Measurements from ENCODE around the gene SNCAIP. TPM values are rescaled to one million over a fixed set of nuclear protein-coding genes. Genes with fewer than 3 reads are reported as not detected.
"Not testable (repeated sequence)": the region's sequence is repeated elsewhere in the genome, so short reads cannot be mapped to it uniquely, and the experiment has no call there.

Gene SNCAIP
- total RNA-seq, 1 experiment from 2014 or later = not detected

- H3K9me3 ChIP-seq (ENCODE audit: low read length) = no peaks in the 10 kb centered on the region
- H3K27ac ChIP-seq (ENCODE audit: low read length) = no peak overlapping the region
- no peak overlapping the region for H2AFZ ChIP-seq (ENCODE audit: low read length)
- no peak overlapping the region for H3K4me2 ChIP-seq (ENCODE audit: low read depth, low read length, poor library complexity, severe bottlenecking)
- DNase-seq = no peak
- H3K4me3 ChIP-seq (ENCODE audit: low read length) = no peak overlapping the region
- H3K4me1 ChIP-seq (ENCODE audit: low read length) = no peaks in the 10 kb centered on the region
- no peaks in the 10 kb centered on the region for H3K27me3 ChIP-seq (ENCODE audit: low read length)
- no peaks in the 10 kb centered on the region for H3K9me2 ChIP-seq (replicated peaks; ENCODE audit: insufficient read depth, low read length)
- H3K79me2 ChIP-seq (ENCODE audit: low read length) = no peaks in the 10 kb centered on the region
- no peak overlapping the region for H3K9ac ChIP-seq (ENCODE audit: low read length)
- no peaks in the 10 kb centered on the region for H4K20me1 ChIP-seq (ENCODE audit: insufficient read depth, low read depth, low read length)
- H3K36me3 ChIP-seq (ENCODE audit: insufficient read depth, low read length) = no peaks in the 10 kb centered on the region
These were observed 29.1 kb downstream of the SNCAIP start for GRCh38 chr5:122341087-122341486.

DNA sequence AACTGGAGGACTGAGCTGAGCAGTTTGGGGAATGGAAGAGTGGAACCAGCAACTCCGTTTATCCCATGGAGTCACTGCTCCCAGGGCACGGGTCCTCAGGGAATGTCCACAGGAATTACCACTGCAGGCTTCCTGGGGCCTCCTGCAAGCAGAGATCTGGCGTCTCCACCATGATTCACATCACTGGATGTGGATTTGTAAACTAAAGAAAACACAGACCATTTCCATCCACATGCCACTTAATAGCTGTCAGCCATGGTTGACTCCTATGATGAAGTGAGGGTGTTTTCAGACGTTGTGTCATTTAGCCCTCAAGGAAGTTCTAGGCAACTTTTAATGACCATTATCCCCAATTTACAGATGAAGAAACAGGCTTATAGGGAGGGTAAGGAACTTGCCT lies 30.2 kb downstream of the SNCAIP start:
- Histone ChIP-seq H3K9ac (ENCODE audit: low read length) (no peak overlapping the region), H3K9me3 (ENCODE audit: low read length) (no peaks in the 10 kb centered on the region), H3K79me2 (ENCODE audit: low read length) (no peaks in the 10 kb centered on the region), H3K4me1 (ENCODE audit: low read length) (no peaks in the 10 kb centered on the region), H3K27me3 (ENCODE audit: low read length) (no peaks in the 10 kb centered on the region), H4K20me1 (ENCODE audit: insufficient read depth, low read depth, low read length) (no peaks in the 10 kb centered on the region), H3K27ac (ENCODE audit: low read length) (no peak overlapping the region), H3K9me2 (replicated peaks; ENCODE audit: insufficient read depth, low read length) (no peaks in the 10 kb centered on the region), H2AFZ (ENCODE audit: low read length) (no peak overlapping the region), H3K4me3 (ENCODE audit: low read length) (no peak overlapping the region), H3K36me3 (ENCODE audit: insufficient read depth, low read length) (no peaks in the 10 kb centered on the region), H3K4me2 (ENCODE audit: low read depth, low read length, poor library complexity, severe bottlenecking) (no peak overlapping the region)
- DNase-seq = no peak

DNA sequence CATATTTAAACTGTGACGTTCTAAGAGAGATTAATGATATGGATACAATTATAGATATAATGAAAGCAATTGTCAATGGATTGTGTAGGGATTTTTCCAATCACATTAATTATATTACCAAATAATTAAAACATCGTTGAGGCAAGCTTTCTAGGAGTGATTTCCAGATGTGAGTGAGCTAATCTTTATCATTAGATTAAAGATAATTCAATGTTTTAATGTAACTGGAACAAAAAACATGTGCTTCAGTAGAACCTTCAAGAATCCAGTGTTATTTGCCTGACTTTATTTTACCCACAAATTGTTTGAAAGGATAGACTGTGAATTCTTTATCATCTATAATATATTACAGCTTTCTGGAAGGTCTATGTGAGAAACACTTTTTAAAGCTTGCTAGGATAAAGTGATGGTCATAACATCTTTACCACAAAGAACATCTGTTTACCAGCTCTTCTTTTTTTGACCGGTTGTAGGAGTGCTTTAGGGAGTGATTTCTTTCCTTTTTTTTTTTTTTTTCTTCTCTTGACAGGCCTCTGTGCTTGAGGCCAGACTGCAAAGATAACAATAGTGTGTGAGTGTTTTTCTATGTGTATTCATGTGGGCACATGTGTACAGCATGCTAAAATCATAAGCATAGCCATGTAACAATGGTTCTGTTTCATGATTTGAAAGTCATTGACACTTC lies 35.0 kb downstream of the SNCAIP start:
- DNase-seq = no peak
- no peak overlapping the region for H3K4me2 ChIP-seq (ENCODE audit: low read depth, low read length, poor library complexity, severe bottlenecking)
- no peaks in the 10 kb centered on the region for H3K27me3 ChIP-seq (ENCODE audit: low read length)
- no peak overlapping the region for H3K9ac ChIP-seq (ENCODE audit: low read length)
- no peaks in the 10 kb centered on the region for H3K9me3 ChIP-seq (ENCODE audit: low read length)
- no peaks in the 10 kb centered on the region for H3K36me3 ChIP-seq (ENCODE audit: insufficient read depth, low read length)
- H3K79me2 ChIP-seq (ENCODE audit: low read length) = no peaks in the 10 kb centered on the region
- no peak overlapping the region for H3K4me3 ChIP-seq (ENCODE audit: low read length)
- H3K27ac ChIP-seq (ENCODE audit: low read length) = no peak overlapping the region
- no peaks in the 10 kb centered on the region for H4K20me1 ChIP-seq (ENCODE audit: insufficient read depth, low read depth, low read length)
- H3K4me1 ChIP-seq (ENCODE audit: low read length) = no peaks in the 10 kb centered on the region
- no peak overlapping the region for H2AFZ ChIP-seq (ENCODE audit: low read length)
- H3K9me2 ChIP-seq (replicated peaks; ENCODE audit: insufficient read depth, low read length) = no peaks in the 10 kb centered on the region

DNA sequence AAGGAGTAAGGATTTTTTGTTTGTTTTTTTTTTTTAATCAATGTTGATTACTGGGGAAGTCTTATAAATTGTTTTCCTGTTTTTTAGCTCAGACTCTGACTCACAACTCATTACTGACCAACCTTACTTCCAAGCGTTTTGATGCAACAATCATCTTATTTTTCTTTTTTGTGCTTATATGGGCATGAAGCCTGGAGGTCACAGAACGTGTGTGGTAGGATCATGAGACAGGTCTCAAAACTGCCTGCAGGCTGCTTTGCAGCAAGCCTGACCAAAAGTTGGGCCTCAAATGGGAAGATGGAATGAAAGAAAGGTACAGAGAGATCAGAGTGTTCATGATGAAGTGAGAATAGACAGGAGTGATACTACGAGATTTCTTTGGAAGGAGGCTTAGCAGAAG lies 38.5 kb downstream of the SNCAIP start:
- no peaks in the 10 kb centered on the region for H3K9me2 ChIP-seq (replicated peaks; ENCODE audit: insufficient read depth, low read length)
- H3K27ac ChIP-seq (ENCODE audit: low read length) = no peak overlapping the region
- H3K36me3 ChIP-seq (ENCODE audit: insufficient read depth, low read length) = no peaks in the 10 kb centered on the region
- H3K27me3 ChIP-seq (ENCODE audit: low read length) = no peaks in the 10 kb centered on the region
- H3K9ac ChIP-seq (ENCODE audit: low read length) = no peak overlapping the region
- H3K4me2 ChIP-seq (ENCODE audit: low read depth, low read length, poor library complexity, severe bottlenecking) = no peak overlapping the region
- no peak overlapping the region for H2AFZ ChIP-seq (ENCODE audit: low read length)
- H3K79me2 ChIP-seq (ENCODE audit: low read length) = no peaks in the 10 kb centered on the region
- H3K9me3 ChIP-seq (ENCODE audit: low read length) = no peaks in the 10 kb centered on the region
- H3K4me1 ChIP-seq (ENCODE audit: low read length) = no peaks in the 10 kb centered on the region
- H3K4me3 ChIP-seq (ENCODE audit: low read length) = no peak overlapping the region
- no peak for DNase-seq
- H4K20me1 ChIP-seq (ENCODE audit: insufficient read depth, low read depth, low read length) = no peaks in the 10 kb centered on the region

GRCh38 chr5:122351416-122352157 lies 39.5 kb downstream of the SNCAIP start:
- no peaks in the 10 kb centered on the region for H3K9me3 ChIP-seq (ENCODE audit: low read length)
- H3K4me3 ChIP-seq (ENCODE audit: low read length) = no peak overlapping the region
- H4K20me1 ChIP-seq (ENCODE audit: insufficient read depth, low read depth, low read length) = no peaks in the 10 kb centered on the region
- no peaks in the 10 kb centered on the region for H3K4me1 ChIP-seq (ENCODE audit: low read length)
- no peaks in the 10 kb centered on the region for H3K9me2 ChIP-seq (replicated peaks; ENCODE audit: insufficient read depth, low read length)
- H3K27ac ChIP-seq (ENCODE audit: low read length) = no peak overlapping the region
- DNase-seq = no peak
- no peak overlapping the region for H3K9ac ChIP-seq (ENCODE audit: low read length)
- H3K36me3 ChIP-seq (ENCODE audit: insufficient read depth, low read length) = no peaks in the 10 kb centered on the region
- H3K79me2 ChIP-seq (ENCODE audit: low read length) = no peaks in the 10 kb centered on the region
- no peaks in the 10 kb centered on the region for H3K27me3 ChIP-seq (ENCODE audit: low read length)
- H3K4me2 ChIP-seq (ENCODE audit: low read depth, low read length, poor library complexity, severe bottlenecking) = no peak overlapping the region
- no peak overlapping the region for H2AFZ ChIP-seq (ENCODE audit: low read length)

DNA sequence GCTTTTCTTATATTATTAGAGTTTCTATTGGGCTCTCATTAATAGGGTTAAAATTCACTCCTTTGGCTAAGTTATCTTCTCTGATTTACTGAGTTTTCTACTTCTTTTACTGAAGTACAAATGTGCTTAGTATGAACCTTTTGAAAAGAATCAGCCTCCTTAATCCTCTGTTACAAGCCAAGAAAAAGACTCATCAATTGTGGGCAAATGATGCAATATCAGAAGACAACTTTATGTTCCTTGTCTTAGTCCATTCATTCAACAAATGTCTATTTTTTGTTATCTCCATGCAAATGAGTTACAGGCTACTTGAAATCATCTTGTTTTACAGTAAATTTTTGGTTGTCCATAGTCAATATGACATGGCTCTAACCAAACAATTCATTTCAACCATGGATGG lies 40.3 kb downstream of the SNCAIP start:
- no peaks in the 10 kb centered on the region for H3K27me3 ChIP-seq (ENCODE audit: low read length)
- no peaks in the 10 kb centered on the region for H3K9me3 ChIP-seq (ENCODE audit: low read length)
- no peak overlapping the region for H3K4me3 ChIP-seq (ENCODE audit: low read length)

DNA sequence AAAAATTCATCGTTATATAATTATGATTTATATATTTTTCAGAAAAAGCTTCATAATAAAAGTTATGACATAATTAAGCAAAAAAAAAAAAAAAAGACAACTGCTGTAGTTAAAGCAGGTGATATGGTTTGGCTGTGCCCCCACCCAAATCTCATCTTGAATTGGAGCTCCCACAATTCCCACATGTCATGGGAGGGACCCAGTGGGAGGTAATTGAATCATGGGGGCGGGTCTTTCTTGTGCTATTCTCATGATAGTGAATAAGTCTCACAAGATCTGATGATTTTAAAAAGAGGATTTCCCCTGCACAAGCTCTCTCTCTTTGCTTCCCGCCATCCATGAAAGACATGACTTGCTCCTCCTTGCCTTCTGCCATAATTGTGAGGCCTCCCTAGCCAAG lies 41.3 kb downstream of the SNCAIP start:
- H3K36me3 ChIP-seq (ENCODE audit: insufficient read depth, low read length); H4K20me1 ChIP-seq (ENCODE audit: insufficient read depth, low read depth, low read length); H3K4me3 ChIP-seq (ENCODE audit: low read length); H3K79me2 ChIP-seq (ENCODE audit: low read length); H3K27ac ChIP-seq (ENCODE audit: low read length); H3K27me3 ChIP-seq (ENCODE audit: low read length); H2AFZ ChIP-seq (ENCODE audit: low read length); H3K9me3 ChIP-seq (ENCODE audit: low read length); H3K9ac ChIP-seq (ENCODE audit: low read length); H3K9me2 ChIP-seq (replicated peaks; ENCODE audit: insufficient read depth, low read length); H3K4me2 ChIP-seq (ENCODE audit: low read depth, low read length, poor library complexity, severe bottlenecking); DNase-seq; H3K4me1 ChIP-seq (ENCODE audit: low read length): not testable (repeated sequence)

More for the DNA sequence above, 40.3 kb downstream of the SNCAIP start:
- Histone ChIP-seq H3K27ac (ENCODE audit: low read length) (no peak overlapping the region), H3K36me3 (ENCODE audit: insufficient read depth, low read length) (no peaks in the 10 kb centered on the region), H3K4me2 (ENCODE audit: low read depth, low read length, poor library complexity, severe bottlenecking) (no peak overlapping the region), H3K79me2 (ENCODE audit: low read length) (no peaks in the 10 kb centered on the region), H2AFZ (ENCODE audit: low read length) (no peak overlapping the region), H3K9ac (ENCODE audit: low read length) (no peak overlapping the region), H3K4me1 (ENCODE audit: low read length) (no peaks in the 10 kb centered on the region), H4K20me1 (ENCODE audit: insufficient read depth, low read depth, low read length) (no peaks in the 10 kb centered on the region), H3K9me2 (replicated peaks; ENCODE audit: insufficient read depth, low read length) (no peaks in the 10 kb centered on the region)
- no peak for DNase-seq

DNA sequence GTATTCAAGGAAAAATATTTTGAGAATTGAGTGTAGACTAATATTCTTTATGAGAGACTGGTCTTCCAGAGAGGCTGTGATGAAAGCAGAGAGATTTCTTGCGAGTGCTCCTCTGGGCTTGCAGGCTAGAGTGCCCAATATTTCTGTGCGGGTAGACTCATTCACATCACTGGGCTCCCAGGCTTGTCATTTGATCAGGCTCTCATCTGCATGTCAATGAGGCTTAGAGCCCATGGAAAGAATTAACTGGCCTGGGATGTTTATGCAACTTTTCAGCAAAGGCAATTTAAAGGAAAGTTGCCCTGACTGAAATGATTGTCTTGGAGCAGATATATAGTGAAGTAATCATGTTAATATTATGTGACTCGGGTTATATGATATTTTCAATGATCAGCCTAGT lies 42.3 kb downstream of the SNCAIP start:
- Histone ChIP-seq H3K4me2 (ENCODE audit: low read depth, low read length, poor library complexity, severe bottlenecking) (no peak overlapping the region), H4K20me1 (ENCODE audit: insufficient read depth, low read depth, low read length) (no peaks in the 10 kb centered on the region), H3K4me3 (ENCODE audit: low read length) (no peak overlapping the region), H3K36me3 (ENCODE audit: insufficient read depth, low read length) (no peaks in the 10 kb centered on the region), H3K9me3 (ENCODE audit: low read length) (no peaks in the 10 kb centered on the region), H2AFZ (ENCODE audit: low read length) (no peak overlapping the region), H3K79me2 (ENCODE audit: low read length) (no peaks in the 10 kb centered on the region), H3K27ac (ENCODE audit: low read length) (no peak overlapping the region), H3K9ac (ENCODE audit: low read length) (no peak overlapping the region), H3K4me1 (ENCODE audit: low read length) (no peaks in the 10 kb centered on the region), H3K27me3 (ENCODE audit: low read length) (no peaks in the 10 kb centered on the region), H3K9me2 (replicated peaks; ENCODE audit: insufficient read depth, low read length) (no peaks in the 10 kb centered on the region)
- no peak for DNase-seq

Data from Karpas-422 (cell line).